ENCODE data around the gene IZUMO1. TPM values are rescaled to one million over a fixed set of nuclear protein-coding genes. Genes with fewer than 3 reads are reported as not detected.

The IZUMO1 gene
- total and polyA plus RNA-seq, 2 of the 13 experiments (the other 11 are each of a cell fraction or from before 2014, with no cell fraction given), result 0.07 to 0.22 TPM

DNA sequence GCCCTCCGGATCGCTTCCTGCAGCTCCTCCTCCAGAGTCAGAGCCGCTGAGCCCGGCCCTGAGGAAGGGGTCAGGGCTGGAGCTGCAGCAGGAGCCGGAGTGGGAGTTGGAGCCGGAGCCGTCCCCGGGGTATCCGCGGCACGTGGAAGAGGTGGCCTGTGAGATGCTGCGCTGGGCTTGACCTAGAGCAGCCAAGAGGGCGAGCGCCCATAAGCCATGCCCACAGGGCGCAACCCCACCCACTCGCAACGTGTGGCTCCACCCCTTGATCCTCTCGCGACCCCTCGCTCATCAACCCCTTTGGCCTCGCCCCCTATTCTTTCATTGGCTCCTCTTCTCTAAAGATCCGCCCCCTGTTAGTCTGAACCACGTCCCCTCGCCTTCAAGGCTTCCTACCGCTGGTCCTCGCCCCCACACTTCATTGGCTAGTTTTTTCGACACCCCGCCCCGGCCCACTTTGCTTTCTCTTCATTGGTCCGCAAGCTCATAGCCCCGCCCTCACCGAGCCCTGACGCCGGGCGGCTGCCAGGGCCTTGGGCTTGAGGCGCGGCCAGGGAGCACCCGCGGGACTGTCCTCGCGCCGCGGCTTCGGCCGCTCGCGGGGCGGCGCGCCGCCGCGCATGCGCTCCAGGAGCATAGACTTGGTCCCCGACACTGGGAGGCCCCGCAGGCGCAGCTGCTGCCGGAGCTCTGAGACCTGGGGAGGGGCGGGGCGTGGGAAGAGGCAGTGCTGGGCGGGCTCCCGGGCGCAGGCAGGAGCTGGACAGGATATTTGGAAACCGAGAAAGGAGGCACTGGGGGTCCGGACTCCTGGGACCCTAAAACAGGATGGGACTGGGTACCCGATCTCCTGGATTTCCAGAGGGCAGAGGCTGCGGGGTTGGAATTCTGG lies 32.6 kb downstream of the IZUMO1 start (continued):
- TF ChIP-seq, protein P1, sequence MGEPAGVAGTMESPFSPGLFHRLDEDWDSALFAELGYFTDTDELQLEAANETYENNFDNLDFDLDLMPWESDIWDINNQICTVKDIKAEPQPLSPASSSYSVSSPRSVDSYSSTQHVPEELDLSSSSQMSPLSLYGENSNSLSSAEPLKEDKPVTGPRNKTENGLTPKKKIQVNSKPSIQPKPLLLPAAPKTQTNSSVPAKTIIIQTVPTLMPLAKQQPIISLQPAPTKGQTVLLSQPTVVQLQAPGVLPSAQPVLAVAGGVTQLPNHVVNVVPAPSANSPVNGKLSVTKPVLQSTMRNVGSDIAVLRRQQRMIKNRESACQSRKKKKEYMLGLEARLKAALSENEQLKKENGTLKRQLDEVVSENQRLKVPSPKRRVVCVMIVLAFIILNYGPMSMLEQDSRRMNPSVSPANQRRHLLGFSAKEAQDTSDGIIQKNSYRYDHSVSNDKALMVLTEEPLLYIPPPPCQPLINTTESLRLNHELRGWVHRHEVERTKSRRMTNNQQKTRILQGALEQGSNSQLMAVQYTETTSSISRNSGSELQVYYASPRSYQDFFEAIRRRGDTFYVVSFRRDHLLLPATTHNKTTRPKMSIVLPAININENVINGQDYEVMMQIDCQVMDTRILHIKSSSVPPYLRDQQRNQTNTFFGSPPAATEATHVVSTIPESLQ (CRISPR knock-in tag; conservative IDR thresholded peaks at IDR 0.05), result no peak
- TF ChIP-seq, protein P2, sequence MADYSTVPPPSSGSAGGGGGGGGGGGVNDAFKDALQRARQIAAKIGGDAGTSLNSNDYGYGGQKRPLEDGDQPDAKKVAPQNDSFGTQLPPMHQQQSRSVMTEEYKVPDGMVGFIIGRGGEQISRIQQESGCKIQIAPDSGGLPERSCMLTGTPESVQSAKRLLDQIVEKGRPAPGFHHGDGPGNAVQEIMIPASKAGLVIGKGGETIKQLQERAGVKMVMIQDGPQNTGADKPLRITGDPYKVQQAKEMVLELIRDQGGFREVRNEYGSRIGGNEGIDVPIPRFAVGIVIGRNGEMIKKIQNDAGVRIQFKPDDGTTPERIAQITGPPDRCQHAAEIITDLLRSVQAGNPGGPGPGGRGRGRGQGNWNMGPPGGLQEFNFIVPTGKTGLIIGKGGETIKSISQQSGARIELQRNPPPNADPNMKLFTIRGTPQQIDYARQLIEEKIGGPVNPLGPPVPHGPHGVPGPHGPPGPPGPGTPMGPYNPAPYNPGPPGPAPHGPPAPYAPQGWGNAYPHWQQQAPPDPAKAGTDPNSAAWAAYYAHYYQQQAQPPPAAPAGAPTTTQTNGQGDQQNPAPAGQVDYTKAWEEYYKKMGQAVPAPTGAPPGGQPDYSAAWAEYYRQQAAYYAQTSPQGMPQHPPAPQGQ (CRISPR knock-in tag; IDR thresholded peaks at IDR 0.05; ENCODE audit: borderline replicate concordance), result no peak
- 0 out of 2 replicates have a peak, but pooled peaks have one; percentile 74 for TF ChIP-seq HOXA3 (CRISPR knock-in tag; IDR thresholded peaks at IDR 0.05)
- 0 out of 2 replicates have a peak, but pooled peaks have one; percentile 15 for TF ChIP-seq HOXA5 (CRISPR knock-in tag; IDR thresholded peaks at IDR 0.05)
- TF ChIP-seq MTF2 (CRISPR knock-in tag; IDR thresholded peaks at IDR 0.05; ENCODE audit: borderline replicate concordance), result no peak
- TF ChIP-seq, protein P3, sequence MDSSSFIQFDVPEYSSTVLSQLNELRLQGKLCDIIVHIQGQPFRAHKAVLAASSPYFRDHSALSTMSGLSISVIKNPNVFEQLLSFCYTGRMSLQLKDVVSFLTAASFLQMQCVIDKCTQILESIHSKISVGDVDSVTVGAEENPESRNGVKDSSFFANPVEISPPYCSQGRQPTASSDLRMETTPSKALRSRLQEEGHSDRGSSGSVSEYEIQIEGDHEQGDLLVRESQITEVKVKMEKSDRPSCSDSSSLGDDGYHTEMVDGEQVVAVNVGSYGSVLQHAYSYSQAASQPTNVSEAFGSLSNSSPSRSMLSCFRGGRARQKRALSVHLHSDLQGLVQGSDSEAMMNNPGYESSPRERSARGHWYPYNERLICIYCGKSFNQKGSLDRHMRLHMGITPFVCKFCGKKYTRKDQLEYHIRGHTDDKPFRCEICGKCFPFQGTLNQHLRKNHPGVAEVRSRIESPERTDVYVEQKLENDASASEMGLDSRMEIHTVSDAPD (CRISPR knock-in tag; IDR thresholded peaks at IDR 0.05), result no peak
- no peak for TF ChIP-seq SRSF1 (optimal IDR thresholded peaks at IDR 0.05; ENCODE audit: low read depth, low read length)
- no peak for TF ChIP-seq EZH2 (conservative IDR thresholded peaks at IDR 0.05; ENCODE audit: low read depth, low read length)
- TF ChIP-seq ONECUT2 (CRISPR knock-in tag; IDR thresholded peaks at IDR 0.05), result no peak
- TF ChIP-seq, protein P4, sequence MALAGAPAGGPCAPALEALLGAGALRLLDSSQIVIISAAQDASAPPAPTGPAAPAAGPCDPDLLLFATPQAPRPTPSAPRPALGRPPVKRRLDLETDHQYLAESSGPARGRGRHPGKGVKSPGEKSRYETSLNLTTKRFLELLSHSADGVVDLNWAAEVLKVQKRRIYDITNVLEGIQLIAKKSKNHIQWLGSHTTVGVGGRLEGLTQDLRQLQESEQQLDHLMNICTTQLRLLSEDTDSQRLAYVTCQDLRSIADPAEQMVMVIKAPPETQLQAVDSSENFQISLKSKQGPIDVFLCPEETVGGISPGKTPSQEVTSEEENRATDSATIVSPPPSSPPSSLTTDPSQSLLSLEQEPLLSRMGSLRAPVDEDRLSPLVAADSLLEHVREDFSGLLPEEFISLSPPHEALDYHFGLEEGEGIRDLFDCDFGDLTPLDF (CRISPR knock-in tag; IDR thresholded peaks at IDR 0.05), result no peak
- peak; percentile 49; the same call in 1 of the 2 replicates for TF ChIP-seq YEATS2 (CRISPR knock-in tag; IDR thresholded peaks at IDR 0.05; ENCODE audit: borderline replicate concordance)
- TF ChIP-seq NFYC (CRISPR knock-in tag; IDR thresholded peaks at IDR 0.05), result peak; percentile 88
- no peak for TF ChIP-seq ZNF253 (CRISPR knock-in tag; IDR thresholded peaks at IDR 0.05; ENCODE audit: borderline replicate concordance)
- TF ChIP-seq ZNF264 (CRISPR knock-in tag; IDR thresholded peaks at IDR 0.05), result no peak
- no peak for TF ChIP-seq ZNF570 (CRISPR knock-in tag; IDR thresholded peaks at IDR 0.05; ENCODE audit: borderline replicate concordance)
- no peak for TF ChIP-seq ZNF737 (CRISPR knock-in tag; IDR thresholded peaks at IDR 0.05; ENCODE audit: borderline replicate concordance)
- TF ChIP-seq KDM5B (CRISPR knock-in tag; IDR thresholded peaks at IDR 0.05; ENCODE audit: borderline replicate concordance), result no peak
- TF ChIP-seq, protein P5, sequence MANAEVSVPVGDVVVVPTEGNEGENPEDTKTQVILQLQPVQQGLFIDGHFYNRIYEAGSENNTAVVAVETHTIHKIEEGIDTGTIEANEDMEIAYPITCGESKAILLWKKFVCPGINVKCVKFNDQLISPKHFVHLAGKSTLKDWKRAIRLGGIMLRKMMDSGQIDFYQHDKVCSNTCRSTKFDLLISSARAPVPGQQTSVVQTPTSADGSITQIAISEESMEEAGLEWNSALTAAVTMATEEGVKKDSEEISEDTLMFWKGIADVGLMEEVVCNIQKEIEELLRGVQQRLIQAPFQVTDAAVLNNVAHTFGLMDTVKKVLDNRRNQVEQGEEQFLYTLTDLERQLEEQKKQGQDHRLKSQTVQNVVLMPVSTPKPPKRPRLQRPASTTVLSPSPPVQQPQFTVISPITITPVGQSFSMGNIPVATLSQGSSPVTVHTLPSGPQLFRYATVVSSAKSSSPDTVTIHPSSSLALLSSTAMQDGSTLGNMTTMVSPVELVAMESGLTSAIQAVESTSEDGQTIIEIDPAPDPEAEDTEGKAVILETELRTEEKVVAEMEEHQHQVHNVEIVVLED (CRISPR knock-in tag; IDR thresholded peaks at IDR 0.05; ENCODE audit: borderline replicate concordance), result peak; percentile 58; the same call in 1 of the 2 replicates
- TF ChIP-seq ZNF614 (CRISPR knock-in tag; IDR thresholded peaks at IDR 0.05; ENCODE audit: borderline replicate concordance), result 0 out of 2 replicates have a peak, but pooled peaks have one; percentile 41
- TF ChIP-seq FOXK2 (IDR thresholded peaks at IDR 0.05), result no peak

Data from HepG2 (cell line).